ENCODE data around the gene HPGDS.
"Not testable (repeated sequence)": the region's sequence is repeated elsewhere in the genome, so short reads cannot be mapped to it uniquely, and the experiment has no call there.

The HPGDS gene

GRCh38 chr4:94307231-94307871 is 35.3 kb downstream of the HPGDS start:
- DNase-seq: no peak

GRCh38 chr4:94306713-94307112 is 35.9 kb downstream of the HPGDS start:
- DNase-seq: no peak

- no peak for DNase-seq
Measured at GRCh38 chr4:94305466-94306225, 37.0 kb downstream of the HPGDS start.

- peak in 2 of 3 experiments; percentile 19 to 67 for DNase-seq
Measured at GRCh38 chr4:94304365-94304971, 38.2 kb downstream of the HPGDS start.

- DNase-seq: no peak
Measured at GRCh38 chr4:94302191-94302590, 40.4 kb downstream of the HPGDS start.

- DNase-seq: peak in 1 of 3 experiments; percentile 27
Measured at GRCh38 chr4:94298725-94299252, 43.8 kb downstream of the HPGDS start.

DNA sequence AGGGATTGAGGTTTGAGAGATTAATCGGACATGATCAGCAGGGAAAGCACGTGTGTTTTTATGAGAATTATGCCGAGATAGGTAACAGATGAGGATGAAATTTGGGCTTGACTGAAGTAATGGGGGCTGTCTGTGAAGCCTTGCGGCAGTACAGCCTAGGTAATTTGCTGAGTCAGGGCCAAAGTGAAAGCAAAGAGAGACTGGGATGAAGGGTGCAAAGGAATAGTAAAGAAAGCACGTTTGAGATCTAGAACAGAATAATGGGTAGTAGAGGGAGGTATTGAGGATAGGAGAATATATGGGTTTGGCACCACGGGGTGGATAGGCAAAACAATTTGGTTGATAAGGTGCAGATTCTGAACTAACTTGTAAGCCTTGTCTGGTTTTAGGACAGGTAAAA is 47.2 kb downstream of the HPGDS start:
- DNase-seq: not testable (repeated sequence)

- DNase-seq: not testable (repeated sequence)
Measured at GRCh38 chr4:94293981-94294380, 48.7 kb downstream of the HPGDS start.

DNA sequence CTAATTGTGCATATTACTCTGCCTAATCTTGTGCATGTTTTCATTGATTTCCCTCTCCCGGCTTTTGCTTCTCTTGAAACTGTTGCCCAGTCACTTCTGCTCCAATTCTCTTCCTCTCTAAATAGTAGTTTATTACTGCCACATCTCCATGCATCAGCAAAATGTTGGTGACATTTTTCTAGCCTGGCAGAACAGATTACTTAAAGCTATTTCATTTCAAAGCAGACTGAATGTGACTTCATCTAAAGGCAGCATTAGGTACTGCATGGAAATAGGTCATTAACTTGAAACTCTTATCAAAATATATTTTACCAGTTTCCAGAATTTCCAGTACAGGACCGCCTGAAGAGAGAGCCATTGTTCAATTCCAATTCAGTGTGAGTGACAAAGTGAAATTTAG is 52.4 kb downstream of the HPGDS start:
- DNase-seq: no peak

DNA sequence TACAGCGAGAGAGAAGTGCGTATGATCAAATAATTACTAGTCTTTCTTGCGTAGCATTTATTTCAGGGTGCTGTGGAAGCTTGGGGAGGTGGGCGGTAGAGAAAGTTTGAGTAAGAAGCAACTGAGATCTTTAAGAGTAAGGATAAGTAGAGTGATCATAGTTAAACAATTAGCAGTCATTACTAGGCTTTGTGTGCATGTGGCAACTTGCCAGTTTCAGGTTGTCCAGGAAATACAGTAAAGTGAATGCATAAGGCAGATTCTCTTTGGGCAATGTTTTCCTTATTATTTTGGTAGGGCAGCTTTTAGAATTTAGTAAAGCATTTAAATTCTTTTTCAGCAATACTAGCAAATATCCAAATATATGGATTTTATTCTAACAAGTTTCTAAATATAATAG is 57.0 kb downstream of the HPGDS start:
- peak in 1 of 3 experiments; percentile 60 for DNase-seq

DNA sequence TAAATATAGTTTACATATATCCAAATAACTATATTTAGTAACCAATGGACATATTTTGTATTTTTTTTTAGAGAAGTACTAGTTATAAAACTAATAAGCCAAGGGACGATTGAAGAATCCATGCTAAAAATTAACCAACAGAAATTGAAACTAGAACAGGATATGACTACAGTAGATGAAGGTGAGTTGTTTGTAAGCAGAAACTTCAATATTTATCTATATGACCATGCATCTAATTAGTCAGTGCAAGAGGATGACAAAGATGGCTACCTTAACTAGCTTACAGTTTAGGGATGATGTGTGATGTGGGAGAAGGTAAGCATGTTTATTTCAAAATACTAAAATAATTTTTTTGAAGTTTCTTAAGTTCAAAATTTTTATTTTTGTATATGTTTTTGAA is 57.7 kb downstream of the HPGDS start:
- DNase-seq: no peak

GRCh38 chr4:94278781-94279180 is 63.9 kb downstream of the HPGDS start:
- no peak for DNase-seq

GRCh38 chr4:94277534-94277933 is 65.1 kb downstream of the HPGDS start:
- DNase-seq: no peak

DNA sequence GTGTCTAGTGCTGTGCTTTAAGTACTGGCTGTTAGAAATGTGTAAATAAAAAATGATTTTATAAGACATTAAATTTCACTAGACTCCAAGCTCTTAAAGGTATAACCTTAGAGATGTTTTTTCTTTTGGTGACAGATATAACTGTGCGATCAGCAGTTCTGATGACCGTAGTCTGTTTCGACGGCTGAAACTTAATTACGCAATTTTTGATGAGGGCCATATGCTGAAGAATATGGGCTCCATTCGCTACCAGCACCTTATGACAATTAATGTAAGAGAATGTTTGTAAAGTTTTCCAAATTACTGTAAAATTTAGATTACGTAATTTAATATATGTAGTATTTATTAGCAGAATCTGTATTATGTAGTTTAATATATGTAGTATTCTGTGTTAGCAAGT is 66.4 kb downstream of the HPGDS start:
- DNase-seq: no peak

DNA sequence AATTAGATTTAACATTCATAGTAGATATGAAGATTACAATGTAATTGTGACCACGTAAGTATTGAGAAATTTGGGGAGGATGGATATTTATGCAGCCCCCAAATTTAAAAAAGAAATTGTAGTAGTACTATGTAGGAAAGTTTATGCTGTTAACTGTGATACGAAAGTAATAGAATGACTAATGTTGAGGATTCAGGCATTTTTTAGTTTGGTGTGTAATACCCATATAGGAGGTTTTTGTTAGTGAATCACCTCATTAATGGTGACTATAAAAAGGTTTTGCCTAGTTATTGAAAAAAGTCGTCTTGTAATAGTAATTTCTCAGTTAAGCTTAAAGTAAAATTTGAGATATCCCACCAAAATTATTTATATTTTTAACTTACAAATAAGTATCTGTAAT is 67.7 kb downstream of the HPGDS start:
- DNase-seq: no peak

GRCh38 chr4:94271248-94271647 is 71.4 kb downstream of the HPGDS start:
- no peak for DNase-seq

GRCh38 chr4:94267037-94267436 is 75.6 kb downstream of the HPGDS start:
- DNase-seq: no peak

- no peak for DNase-seq
Measured at GRCh38 chr4:94262163-94263016, 80.2 kb downstream of the HPGDS start.

- DNase-seq: peak in 1 of 3 experiments; percentile 9
Measured at GRCh38 chr4:94256828-94257227, 85.8 kb downstream of the HPGDS start.

DNA sequence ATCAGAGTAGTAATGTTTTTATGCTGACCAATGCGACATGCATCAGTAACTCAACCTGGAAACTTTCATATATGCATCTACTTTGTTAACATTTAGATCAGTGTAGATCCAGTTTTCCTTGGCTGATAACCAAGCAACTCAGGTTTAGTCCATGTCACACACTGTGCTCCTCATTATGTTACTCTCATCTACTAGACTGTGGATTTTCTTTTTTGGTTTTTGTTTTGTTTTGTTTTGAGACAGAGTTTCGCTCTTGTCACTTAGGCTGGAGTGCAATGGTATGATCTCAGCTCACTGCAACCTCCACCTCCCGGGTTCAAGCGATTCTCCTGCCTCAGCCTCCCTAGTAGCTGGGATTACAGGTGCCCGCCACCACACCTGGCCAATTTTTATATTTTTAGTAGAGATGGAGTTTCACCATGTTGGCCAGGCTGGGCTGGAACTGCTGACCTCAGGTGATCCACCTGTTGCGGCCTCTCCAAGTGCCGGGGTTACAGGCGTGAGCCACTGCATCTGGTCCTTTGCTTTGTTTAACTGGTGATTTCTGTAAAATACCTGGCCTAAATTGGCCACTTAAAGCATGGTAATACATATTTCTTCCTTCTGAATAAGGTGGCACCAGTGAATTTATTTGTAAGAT is 86.4 kb downstream of the HPGDS start:
- no peak for DNase-seq

DNA sequence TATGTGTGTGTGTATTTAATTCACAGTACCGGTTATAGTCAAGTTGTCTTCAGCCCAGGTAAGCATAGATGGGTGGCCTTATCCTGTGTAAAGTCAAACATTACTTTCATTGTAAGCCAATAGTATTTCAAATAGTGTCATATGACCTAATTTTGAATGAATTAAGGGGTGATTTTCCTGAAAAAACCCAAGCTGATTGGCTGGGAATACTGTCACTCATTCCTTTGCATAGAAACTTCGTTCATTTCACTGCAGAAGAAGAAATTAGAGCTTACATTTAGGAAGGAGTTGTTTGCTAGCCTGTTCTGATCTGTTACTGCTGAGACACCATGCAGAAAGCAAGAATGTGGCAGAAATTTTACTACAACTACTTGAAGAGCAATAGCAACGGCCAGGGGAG is 89.6 kb downstream of the HPGDS start:
- DNase-seq: no peak

DNA sequence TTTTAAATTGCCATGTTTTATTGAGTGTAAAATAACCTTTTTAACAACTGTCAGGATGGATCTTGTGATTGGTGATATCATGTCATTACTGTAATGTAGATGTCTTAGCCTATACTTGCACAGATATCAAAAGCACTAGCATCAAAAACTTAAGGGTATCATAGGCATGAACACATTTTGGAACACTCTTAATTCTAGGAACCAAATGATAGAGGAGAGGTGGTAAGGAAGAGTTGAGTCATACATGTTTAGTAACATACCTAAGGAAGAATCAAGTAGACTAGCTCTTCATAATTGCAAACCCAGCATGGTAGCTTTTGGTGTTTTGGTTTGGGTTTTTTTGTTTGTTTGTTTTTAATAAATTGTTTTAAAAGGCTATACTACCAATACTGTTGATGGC is 91.5 kb downstream of the HPGDS start:
- no peak for DNase-seq
